OCI-LY7 (cell line): ENCODE results near the gene SLC35E2B.

Experiments
- CTCF ChIP-seq: fragments of 200-600 bp; sonication (generic); conservative IDR thresholded peaks from 2 replicates; pipeline ENCODE4 v1.5.1; 2014; ENCODE audit warnings: mild to moderate bottlenecking, antibody characterized with exemption, low read length, moderate library complexity, mixed read lengths
- EZH2phosphoT487 ChIP-seq: fragments of 200-600 bp; sonication (generic); IDR thresholded peaks from 2 replicates; pipeline ENCODE4 v1.6.1; 2018; ENCODE audit warnings: low read depth, borderline replicate concordance, mild to moderate bottlenecking, mixed run types, antibody characterized with exemption, low read length, moderate library complexity, mixed read lengths

- TF ChIP-seq CTCF (no peak), EZH2phosphoT487 (no peak)
These were observed 14.6 kb downstream of the SLC35E2B start for GRCh38 chr1:1677718-1678580.
